ENCODE results near the gene CMTM8.

The CMTM8 gene

DNA sequence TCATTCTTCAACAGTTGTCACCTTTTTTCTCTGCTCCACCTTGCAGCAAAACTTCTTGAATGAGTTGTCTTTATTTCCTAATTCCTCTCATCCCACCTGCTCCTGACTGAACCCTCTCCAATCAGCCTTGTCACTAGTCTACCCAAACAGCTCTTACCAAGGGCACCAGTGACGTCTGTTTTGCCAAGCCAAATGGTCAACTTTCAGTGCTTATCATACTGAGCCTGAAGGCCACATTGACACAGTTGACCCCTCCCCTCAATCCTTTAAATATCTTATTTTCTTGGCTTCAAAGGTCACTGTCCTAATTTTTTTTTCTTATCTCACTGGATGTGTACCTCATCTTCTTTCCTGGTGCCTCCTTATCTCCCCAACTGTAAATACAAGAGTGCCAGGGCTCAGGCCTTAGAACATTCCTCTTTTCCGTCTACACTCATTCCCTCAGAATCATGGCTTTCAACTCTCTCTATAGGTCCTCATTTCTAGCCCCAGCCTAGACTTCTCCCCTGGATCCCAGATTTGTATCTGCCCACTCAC is 43.2 kb downstream of the CMTM8 start:
- DNase-seq, result no peak

DNA sequence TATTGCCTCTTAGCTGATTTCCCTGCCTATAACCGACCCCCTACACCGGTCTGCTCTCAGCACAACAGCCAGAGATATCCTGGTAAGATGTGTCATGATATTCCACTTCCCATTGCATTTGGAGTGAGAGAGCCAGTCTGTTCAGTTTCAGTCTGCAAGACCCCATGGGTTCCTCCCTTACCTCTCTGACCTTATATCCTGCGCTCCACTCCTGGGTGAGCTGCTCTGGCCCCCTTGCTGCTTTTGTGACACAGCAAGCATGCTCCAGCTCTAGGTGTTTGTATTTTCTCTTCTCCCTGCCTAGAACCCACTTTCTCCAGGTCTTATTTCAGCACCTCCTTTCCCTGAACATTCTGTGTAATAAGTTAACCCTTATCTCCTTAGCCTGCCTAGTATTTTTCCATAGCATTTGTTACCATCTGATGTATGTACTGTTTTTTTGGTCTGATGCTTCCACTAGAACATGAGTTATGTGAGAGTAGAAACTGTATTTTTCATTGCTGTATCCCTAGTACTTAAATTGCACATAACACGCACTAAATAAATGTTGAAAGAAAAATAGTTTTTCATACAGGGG is 44.2 kb downstream of the CMTM8 start:
- no peak for DNase-seq

DNA sequence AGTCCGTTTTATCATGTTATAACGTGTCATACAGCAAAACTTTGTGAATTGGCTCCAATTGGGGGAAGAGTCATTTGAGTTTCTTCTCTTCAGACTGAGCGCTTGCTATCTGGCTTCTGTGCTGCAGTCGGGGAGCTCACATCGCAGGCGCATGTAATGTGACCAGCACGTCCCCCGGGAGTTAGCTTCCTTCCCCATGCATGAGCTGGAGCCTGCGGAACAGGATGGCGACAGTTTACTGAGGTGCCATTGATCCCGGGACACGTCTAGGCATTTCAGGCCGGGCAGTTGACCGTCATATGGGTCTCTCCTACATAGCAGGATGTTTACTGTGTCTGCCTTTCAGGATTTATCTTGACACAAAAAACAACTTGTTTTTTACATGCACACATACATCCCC is 44.8 kb downstream of the CMTM8 start:
- no peak for DNase-seq

DNA sequence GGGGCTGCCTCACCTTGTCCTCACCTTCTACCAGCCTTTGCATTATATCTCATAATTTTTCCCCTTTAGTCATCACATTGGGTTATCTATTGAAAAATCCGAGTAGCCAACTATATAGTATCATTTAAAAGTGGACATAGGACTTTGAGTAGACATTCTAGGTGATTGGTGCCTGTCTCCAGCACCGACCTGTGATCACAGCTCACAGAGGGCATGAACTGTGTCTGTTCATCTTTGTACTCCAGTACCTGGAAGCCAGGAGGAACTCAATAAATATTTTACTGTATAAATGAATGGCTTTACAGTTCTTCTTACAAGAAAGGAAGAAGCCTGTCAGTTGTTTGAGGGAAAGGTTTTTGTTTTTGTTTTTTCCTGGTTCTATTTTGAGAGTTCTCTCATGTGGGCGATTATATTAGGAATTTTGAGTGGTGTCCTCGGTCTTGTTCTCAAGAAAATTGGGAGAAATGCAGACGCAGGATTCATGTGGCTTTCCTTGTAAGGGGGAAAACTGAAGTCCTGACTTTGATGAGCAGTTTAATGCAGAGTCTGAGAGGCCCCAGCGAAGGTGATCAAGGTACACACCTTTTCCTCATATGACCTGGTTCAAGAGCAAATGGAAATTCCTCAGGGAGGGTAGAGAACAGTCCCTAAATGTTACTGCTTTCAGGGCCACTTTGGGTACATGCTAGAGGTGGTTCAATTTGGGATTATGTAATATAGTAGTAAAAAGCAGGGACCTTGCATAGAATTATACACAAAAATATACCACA is 46.1 kb downstream of the CMTM8 start:
- DNase-seq, result no peak

DNA sequence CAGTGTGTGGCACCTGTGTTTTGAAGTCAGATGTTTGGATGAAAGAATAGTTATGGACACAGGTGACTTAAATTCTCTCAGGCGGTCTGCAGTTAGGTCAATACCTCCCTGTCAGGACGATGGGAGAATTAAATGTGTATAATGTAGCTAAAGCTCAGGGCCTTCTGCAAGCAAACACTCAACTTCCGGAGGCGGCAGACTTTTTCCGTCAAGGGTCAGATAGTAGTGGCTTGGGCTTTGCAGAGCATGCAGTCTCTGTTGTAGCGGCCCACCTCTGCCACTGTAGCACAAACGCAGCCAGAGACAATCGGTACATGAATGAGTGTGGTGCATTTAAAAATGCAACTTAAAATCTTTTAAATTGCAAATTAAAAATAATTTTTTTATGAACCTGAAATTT is 47.4 kb downstream of the CMTM8 start:
- DNase-seq, result no peak

DNA sequence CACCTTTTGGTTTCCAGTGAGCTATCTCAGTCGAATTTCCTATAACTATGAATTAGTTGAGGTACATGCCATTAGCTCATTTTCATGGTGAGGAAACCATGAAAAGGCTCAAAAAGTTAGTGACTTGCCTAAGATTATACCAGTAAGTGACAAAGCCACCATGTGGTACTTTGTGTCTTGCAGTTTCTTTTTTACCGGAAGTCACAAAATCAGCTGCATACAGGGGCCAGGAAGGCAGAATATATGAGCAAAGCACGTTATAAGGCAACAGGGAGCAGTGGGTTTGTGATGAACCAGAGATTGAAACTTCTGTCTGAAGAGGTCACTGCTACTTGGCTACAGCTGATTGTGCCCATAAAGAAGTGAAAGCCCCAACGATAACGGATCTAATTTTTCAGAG is 50.3 kb downstream of the CMTM8 start:
- no peak for DNase-seq

DNA sequence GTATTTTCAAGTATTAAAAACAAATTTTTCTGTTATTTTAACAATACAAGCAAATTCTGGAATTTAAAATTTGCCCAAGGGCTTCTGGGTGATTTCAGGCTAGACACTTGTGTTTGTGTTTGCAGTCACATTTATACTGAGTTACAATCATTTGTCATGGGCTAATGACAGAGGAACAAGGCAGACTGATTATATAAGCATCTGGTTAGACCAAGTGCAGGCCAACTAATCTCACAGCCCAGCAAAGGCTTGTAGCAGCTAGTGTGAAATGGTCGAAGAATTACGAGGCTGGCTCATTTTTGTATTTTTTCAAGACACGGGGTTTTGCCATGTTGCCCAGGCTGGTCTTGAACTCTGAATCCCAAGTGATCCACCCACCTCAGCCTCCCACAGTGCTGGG is 52.1 kb downstream of the CMTM8 start:
- DNase-seq, result no peak

DNA sequence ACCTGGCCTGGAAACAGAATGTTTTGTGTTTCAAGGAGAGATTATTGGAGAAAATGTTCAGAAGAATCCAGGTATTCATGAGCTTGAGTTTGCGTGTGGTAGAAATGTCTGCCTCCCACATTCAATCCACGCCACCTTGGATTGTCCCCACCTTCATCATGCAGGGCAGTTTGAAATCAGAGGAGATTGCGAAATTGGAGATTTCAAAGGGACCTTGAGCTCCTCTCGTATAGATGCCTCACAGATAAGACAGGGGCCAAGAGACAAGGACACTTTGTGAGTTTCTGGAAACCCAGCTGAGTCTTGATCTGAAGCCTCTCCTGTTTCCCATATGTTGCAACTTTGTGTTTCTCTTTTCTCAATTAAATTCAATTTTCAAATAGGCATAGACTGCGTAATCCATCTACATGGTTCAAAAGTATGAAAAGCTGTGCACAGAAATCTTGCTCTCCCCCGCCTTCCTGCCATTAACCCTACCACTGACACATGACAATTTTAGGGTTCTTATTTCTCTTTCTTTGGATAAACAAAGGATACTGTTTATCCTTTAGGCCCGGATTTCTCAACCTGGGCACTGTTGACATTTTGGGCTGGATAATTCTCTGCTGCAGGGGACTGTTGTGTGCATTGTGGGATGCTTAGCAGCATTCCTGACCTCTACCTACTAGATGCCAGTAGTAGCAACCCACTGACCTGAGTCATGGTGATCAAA is 53.8 kb downstream of the CMTM8 start:
- no peak for DNase-seq

DNA sequence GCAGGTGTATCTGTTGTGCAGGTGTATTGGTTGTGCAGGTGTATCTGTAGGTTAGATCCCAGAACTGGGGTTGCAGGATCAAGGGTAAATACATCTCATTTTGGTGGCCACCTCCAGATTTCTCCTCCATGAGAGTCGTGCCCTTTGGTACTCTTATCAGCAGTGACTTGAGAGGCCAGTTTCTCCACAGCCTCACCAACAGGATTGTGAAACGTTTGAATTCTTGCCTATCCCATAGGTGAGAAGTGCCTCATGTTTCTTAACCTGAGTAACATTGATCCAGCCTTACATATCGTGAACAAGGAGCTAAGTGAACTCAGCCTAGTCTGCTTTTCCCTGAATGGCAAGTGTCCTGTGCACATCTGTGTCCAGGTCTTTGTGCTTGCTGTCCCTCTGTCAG is 55.4 kb downstream of the CMTM8 start:
- no peak for DNase-seq

DNA sequence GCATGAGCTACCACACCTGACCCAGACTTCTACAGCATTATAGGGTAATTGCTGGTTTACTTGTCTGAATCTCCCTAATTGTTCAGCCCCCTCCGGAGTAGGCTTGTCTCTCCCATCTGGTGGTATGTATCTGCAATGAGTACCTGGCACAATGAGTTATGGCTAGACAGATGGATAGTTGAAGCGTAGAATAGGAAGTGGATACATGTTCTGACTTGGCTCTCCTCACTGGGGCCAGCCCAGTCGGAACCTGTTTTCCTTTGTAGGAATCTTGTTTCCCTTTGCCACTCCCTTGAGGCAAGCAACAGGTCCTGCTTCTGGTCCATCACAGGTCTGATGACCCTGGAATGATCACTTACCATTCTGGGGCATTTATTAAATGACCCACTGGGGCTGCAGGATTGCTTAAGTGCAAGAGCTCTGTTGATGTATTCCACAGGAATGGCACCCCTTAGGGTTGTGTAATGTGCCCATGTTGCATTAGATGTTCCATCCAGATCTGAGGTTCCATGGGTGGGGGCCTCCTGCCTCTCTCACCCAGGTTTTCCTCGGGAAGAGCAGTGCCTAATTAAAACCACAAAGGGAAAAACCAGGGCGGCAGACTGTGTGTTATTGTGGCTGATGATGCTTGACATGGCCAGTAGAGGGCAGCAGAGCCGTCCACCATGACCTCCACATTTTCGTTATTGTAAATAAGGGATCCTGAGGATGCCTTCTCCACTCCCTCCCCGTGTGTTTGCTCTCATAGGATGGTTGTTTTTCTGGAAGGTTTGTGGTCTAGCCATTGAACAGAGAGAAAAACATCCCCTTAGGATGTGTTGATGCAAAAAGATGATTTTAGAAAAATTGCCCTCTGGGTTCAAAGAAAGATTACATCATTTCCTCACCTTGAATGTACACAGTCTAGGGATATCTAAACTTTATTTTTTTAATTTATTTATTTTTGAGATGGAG is 58.0 kb downstream of the CMTM8 start:
- no peak for DNase-seq

DNA sequence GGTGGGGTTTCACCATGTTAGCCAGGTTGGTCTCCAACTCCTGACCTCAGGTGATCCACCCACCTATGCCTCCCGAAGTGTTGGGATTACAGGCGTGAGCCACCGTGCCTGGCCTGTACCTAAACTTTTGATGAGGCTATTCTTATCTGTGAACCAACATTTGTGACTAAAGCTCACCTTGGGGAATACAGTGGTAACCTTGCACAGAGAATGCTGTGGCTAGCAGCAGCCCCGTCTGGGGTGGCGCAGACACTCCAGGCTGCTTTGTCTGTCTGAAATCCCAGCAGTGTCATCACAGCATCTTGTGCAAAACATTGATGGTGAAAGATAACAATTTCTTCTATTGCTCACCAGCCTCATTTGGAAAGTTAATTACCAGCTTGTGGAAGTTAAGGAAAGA is 58.9 kb downstream of the CMTM8 start:
- no peak for DNase-seq

DNA sequence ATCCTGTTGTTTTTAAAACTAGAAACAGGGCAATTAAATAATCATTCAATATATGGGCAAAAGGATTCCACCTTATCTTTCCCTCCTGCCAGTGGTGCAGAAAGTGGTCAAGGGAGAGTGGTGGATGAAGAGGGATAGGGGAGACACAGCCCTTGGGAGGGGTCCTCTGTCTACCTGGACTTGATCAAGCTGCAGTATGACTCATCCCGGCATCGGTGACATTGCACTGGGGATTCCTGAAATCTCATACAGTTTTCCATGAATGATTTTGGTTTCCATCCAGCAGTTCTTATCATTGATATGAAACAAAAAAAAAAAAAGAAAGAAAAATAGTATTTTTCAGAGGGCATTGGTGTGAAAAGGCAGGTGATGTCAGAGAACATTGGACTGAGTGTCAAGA is 62.9 kb downstream of the CMTM8 start:
- DNase-seq, result no peak

DNA sequence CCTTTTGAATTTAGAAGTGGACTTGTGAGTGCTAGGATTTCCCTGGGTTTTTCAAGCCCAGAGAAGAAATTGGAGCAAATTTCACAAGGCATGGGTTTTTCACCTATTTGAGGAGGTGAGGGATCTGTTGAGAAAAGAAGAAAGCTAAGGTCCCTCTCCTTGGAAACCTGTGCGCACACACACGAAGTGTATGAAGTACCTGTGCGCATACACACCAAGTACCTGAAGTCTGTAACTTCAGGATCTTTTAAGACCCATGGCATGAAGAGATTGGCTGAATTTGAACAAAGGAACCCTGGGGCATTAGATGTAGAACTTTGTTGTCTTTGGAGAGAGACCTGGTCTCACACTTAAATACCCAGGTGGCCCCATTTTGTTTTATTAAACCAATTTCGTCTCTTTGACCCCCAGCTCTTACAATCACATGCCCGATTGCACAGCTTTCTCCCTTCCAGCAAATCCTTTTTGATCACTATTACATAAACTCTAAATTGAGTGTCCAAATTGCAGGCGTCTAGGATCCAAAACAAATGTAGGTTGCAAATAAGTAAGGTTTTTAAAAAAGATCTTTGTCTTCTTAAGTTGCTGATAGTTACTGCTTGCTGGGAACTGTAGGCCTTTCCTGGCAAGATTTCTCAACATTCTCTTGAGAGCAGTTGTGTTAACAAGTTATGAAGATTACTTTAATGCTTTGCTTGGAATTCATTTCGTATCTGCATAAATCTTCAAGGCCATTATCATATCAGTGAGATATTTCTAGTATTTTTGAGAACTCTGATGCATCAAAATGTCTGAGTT is 64.3 kb downstream of the CMTM8 start:
- no peak for DNase-seq

DNA sequence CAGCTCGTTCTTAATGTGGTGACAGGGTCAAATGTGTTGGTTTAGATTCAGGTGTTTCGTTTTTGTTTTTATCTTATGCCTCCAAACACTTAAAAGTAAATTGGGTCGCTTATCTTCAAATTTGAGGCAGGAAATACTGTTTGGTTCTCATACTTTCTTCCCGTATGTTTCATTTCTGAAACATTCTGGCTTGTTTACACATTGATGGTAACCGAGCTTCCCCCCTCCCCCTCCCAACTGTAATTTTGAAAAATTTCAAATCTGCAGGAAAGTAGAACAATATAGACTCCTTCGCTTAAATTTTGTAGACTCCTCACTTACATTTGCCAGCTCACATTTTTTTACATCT is 64.9 kb downstream of the CMTM8 start:
- no peak for DNase-seq

DNA sequence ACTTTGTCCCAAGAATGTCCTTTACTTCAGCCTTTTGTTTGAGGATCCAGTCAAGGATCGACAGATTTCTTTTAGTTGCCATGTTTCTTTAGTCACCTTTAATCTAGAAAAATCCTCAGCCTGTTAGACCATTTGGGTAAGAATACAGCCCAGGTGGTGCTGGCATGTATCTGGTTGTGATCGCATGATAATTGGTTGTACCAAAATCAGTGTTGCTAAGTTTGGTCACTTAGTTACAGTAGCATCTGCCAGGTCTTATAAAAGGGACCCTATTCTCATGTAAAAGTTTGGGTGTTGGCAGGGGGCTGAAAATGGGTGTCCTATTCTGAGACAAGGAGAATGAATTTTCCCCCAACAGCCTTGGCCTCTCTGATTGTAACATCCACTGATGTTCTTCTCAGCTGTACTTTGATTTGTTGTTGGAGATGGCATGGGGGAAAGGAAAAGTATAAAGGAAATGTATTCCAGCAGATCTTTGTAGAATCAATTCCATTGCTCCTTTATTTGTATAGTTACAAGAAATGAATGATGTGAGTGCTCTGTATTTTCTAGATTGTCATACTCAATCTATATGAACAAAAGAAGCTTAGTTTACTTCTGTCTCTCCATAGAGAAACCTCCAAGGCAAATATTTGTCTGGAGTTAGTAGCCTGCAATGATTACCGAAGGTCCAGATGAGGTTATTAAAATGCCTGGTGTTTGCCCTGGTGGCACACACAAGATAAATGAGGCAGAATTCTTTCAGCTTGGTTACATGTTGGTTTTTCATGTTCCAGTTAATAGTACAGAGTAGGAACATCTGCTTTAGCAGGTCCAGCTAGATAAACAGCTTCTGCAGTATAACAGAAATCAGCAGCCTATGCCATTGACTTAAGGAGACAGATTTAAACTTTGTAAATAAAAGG is 65.7 kb downstream of the CMTM8 start:
- no peak for DNase-seq

DNA sequence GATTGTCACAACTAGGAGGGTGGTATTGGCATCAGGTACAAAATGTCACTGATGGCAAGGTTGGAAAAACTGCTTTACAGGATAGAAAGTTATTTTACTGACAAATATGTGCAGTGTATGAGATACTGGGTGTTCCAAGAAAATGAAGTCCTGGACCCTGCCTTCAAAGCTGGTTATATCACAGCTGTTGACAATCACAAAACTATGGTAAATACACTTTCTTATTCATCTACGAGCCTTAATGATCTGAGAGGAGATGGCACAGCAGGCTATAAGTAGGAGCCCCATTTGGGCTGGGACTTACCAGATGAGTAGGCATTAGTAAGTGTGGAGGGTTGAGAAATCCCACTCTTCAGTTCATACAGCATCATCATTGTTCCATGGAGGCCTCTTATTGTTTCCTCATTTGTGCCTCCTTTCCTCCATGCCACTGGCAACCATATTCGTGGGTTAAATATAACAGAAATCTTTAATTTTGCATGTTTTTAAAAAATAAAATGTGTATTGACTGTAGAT is 66.9 kb downstream of the CMTM8 start:
- no peak for DNase-seq

DNA sequence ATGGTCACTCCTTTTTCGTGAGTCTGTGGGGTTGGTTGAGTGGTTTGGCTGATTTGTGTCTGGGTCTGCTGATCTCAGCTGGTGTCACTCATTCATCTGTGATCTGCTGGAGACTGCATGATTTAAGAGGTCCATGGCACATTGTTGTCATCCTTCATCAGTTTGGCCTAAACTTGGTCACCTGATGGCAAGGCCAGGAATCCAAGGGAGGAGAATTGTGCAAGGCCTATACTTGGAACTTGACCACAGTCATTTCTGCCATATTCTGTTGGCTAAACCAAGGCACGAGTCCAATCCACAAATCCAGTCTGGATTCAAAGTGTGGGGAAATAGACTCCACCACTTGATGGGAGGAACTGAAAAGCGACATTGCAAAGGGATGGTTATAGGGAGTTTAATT is 67.6 kb downstream of the CMTM8 start:
- DNase-seq, result no peak

DNA sequence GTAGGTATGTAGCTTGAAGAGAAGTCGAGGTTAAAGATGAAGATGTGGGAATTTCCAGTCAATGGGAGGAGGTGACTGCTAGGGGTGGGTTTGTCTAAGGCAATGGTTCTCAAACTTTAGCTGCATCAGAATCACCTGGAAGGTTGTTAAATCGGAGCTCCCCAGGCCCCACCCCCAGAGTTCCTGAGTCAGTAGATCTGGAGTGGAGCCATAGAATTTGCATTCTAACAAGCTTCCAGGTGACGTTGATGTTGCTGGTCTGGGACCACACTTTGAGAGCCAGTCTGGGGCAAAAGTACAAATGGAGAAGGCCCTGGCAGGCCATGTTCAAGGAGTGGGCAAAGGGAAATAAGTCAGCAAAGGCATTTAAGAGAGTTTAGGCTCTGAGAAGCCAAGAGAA is 69.1 kb downstream of the CMTM8 start:
- no peak for DNase-seq

DNA sequence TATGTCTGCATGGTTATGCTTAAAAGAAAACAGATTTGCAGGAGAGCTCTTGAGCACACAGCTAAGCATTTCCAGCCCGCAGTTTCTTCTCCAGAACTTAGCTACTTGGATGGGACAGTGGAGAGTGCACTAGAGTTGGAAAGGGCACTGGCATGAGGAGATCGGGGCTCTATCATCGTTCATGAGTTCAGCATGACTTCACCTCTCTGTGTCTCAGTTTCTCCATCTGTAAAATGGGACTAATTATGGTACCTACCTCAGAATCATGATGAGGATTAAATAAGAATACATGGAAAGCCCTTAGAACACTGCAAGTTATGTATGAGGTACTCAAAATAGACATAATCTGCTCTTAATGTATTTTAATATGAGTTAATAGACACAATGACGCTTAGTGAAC is 69.9 kb downstream of the CMTM8 start:
- DNase-seq, result no peak

DNA sequence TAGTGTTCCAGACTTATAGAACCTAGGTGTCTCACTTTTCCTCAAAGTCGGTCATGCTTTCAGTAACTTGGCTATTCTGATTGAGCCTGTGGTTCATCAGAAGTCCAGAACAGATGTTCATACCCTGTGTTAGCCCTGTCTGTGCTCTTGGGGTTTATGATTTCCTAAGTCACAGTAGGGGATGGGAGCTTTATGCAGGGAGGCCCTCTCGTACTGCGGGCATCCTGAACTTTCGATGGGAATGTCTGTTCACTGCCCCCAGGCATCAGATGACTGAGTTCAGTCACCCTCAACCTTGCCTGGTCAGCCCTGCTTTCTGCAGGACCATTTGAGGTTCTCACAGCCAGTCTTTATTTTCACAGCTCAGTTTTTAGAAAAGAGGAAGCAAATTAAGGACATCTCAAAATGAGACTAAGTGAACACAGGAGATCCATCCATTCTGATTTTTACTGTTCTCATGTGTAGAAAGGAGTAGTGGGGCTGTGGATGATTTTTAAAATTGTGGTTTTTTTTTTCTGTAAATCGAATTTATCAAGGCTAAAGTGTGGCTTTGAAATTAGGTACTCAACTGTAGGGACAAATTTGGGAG is 71.3 kb downstream of the CMTM8 start:
- no peak for DNase-seq
